Measurements from ENCODE around the gene TRIAP1. TPM values are rescaled to one million over a fixed set of nuclear protein-coding genes. Genes with fewer than 3 reads are reported as not detected.

Gene TRIAP1
- total RNA-seq, 1 donor: 9.4 TPM

DNA sequence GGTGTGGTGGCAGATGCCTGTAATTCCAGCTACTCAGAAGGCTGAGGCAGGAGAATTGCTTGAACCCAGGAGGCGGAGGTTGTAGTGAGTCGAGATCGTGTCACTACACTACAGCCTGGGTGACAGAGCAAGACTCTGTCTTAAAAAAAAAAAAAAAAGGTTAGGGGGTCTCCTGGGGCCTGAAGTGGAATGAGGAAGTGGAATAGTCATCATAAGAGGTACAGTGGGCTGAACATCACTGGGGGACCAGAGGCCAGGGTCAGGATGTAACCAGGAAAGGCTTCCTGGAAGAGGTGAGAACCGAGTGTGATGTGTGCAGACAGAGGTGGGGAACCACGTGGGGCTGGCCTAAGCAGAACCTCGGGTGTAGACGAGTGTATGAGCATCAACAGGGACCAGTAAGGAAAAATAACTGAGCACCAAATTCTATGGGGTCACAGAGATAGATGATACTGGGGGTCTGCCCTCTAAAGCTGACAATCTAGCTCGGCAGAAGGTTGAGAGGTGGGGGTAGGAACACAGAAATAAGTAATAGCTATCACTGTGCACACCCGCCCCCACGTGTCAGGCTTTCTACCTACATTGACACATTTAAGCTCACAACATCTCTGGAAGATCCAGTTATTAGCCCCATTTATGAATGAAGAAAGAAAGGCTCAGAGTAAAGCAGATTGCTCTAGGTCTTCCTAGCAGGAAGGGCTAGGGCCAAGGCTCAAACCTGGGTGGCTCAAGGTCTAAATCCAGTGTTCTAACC, 13.2 kb downstream of the TRIAP1 start:
- DNase-seq (ENCODE audit: low read depth in 2 of 3, low spot score in 2 of 3): no peak

- DNase-seq (ENCODE audit: low read depth in 2 of 3, low spot score in 2 of 3): no peak
Observed at GRCh38 chr12:120429368-120429767, 16.8 kb downstream of the TRIAP1 start.

DNA sequence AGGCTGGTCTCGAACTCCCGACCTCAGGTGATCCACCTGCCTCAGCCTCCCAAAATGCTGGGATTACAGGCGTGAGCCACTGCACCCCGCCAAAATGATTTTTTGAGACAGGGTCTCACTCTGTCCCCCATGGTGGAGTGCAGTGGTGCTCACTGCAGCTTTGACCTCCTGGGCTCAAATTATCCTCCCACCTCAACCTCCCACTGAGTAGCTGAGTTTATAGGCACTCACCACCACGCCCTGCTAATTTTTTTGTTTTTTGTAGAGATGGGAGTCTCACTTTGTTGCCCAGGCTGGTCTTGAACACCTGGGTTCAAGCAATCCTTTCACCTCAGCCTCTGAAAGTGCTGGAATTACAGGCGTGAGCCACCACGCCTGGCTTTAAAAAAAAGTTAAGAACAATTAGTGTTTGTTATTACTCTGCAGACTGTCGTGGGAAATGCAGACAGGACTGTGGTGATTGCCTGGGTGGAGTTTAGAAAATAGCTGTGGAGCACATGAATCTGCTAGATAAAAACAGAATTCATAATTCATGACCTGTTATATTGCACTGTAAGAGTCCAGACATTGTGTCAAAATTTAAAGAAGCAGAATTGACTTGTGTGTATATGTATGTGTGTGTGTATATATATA, 17.5 kb downstream of the TRIAP1 start:
- DNase-seq (ENCODE audit: low read depth in 2 of 3, low spot score in 2 of 3): no peak

DNA sequence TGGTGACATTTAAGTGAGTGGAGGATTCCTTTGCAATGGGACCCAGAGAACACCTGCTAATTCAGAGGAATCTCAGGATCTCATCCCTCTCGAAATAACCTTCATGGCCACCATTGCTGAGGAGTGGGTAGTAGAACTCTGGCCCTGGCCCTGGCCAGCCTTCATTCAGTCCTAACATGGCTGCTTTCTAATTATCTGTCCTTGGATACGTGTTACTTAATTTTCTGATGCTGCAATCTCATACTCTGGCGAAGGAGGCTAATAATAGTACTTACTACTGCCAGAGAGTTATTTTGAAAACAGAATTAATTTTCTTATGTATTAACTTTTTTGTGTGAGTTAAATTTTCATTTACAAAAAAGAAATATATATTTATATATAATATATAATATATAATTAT, 20.4 kb downstream of the TRIAP1 start:
- DNase-seq (ENCODE audit: low read depth in 2 of 3, low spot score in 2 of 3): no peak

DNA sequence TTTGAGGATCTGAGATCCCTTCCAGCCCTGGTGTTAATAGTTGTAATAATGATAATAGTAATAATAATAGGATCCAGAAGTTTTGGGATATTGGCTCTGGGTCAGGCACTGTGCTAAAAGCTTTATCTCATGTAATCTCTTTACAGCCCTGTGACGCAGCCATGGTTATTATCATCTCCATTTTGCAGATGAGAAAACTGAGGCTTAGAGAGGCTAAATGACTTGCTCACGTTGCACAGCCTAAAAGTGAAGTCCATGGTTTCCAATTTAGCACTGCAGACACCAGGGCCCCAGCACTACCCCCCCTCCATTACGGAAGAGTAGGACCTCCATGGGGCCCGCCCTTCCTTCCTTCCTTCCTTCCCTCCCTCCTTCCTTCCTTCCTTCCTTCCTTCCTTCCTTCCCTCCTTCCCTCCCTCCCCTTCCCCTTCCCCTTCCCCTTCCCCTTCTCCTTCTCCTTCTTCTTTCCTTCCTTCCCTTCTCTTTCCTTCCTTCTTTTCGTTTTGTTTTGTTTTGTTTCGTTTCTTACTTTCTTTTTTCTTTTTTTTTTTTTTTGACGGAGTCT, 23.2 kb downstream of the TRIAP1 start:
- DNase-seq (ENCODE audit: low read depth in 2 of 3, low spot score in 2 of 3): no peak

DNA sequence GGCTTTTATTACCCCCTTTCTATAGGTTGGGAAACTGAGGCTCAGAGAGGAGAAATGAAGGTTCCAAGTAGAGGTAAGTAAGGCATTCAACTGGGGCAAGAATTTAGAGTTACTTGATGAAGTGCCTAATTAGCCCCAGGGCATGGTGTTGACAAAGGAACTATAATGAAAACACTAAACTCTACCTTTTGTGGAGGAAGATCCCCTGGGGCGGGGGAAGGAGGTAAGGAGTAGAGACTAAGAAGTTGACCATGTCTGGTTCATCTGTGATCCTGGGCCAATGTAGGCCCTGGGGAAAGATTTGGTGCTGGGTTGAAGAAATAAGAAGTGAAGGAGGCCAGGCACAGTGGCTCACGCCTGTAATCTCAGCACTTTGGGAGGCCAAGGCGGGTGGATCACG, 24.5 kb downstream of the TRIAP1 start:
- no peak for DNase-seq (ENCODE audit: low read depth in 2 of 3, low spot score in 2 of 3)

DNA sequence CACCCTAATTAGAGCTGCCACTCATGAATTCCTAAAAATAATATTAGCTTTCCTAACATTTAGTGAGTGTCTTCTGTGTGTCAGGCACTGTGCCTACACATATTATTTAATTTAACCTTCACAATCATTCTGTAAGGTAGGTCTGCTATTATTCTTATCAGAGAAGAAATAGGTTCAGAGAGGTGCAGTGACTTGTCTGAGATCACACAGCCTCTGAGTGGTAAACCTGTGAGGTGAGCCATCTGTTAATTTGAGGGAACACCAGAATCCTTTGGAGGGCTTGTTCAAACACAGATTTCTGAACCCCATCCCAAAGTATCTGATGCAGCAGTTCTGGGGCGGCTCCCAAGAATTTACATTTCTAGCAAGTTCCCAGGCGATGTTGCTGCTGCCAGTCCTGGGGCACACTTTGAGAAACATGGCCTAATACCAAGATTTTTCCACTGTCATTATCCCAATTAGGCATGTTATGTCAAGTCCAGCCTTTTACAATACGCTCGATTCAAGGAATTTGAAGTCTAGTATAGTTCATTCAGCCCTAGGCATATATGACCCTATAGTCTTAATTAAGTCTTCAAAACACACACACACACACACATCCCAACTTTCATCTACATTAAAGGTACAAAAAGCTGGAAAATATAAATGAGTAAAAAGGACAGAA, 28.1 kb downstream of the TRIAP1 start:
- no peak for DNase-seq (ENCODE audit: low read depth in 2 of 3, low spot score in 2 of 3)

GRCh38 chr12:120416490-120417216, 29.5 kb downstream of the TRIAP1 start:
- DNase-seq (ENCODE audit: low read depth in 2 of 3, low spot score in 2 of 3): no peak

DNA sequence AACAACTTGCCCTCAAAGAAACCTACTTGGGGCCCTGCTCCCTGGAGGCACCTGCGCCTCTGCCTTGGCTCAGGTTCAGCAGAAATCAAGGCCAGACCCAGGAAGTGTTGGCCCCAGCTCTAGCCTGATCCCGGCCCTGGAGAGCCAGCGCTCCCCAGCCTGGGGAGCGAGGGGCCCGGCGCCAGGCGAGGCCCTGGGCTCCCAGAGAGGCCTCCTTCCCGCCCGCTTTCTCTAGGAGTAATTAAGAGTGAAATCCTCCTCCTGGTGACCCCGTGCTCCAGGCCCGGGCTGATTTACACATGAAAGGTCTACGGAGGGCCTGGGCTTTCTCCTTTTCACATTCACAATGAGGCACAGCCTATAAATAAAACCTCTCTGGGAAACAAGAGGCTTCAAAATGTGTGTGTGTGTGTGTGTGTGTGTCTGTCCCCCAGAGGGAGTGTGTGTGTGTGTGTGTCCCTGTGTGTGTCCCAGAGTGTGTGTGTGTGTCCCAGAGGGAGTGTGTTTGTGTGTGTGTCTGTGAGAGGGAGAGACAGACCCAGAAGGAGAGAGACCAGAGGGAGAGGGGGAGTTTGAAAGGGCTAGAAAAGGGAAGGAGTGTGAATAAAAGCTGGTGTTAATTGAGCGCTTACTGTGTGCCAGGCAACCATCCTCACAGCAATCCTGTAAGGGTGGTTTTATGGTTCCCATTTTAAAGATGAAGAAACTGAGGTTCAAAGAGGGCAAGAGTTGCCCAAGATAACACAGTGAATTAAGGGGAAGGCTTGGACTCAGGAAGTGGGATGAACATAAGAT, 32.1 kb downstream of the TRIAP1 start:
- no peak for DNase-seq (ENCODE audit: low read depth in 2 of 3, low spot score in 2 of 3)

GRCh38 chr12:120412421-120412820, 33.8 kb downstream of the TRIAP1 start:
- no peak for DNase-seq (ENCODE audit: low read depth in 2 of 3, low spot score in 2 of 3)

DNA sequence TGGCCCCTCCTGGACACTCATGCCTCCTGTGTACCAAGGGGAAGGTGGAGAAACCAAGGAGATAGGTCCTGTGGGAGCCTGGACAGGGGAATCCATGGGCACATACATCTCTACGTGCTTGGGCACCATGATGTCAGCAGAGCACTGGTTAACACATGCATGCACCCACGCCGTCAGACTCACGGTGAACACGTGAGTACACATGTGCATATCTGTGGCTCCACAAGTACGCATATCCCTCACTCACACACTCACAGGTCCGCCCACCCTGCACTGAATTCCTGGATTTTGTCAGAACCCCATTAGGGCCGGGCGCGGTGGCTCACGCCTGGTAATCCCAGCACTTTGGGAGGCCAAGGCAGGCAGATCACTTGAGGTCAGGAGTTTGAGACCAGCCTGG, 37.4 kb downstream of the TRIAP1 start:
- no peak for DNase-seq (ENCODE audit: low read depth in 2 of 3, low spot score in 2 of 3)

DNA sequence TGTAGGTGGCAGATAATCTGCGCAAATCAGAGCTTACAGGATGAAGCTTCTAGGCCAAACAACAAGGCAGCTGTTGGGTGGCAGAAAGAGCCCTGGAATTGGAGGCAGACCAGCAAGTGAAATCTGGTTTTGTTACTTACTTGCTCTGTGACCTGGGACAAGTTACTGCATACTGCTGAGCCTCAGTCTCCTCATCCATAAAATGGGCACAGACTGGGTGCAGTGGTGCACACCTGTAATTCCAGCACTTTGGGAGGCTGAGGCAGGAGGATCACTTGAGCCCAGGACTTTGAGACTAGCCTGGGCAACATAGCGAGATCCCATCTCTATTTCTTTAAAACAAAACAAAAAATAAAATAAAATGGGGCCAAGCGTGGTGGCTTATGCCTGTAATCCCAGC, 39.6 kb downstream of the TRIAP1 start:
- no peak for DNase-seq (ENCODE audit: low read depth in 2 of 3, low spot score in 2 of 3)

GRCh38 chr12:120406069-120406468, 40.1 kb downstream of the TRIAP1 start:
- DNase-seq (ENCODE audit: low read depth in 2 of 3, low spot score in 2 of 3): no peak

DNA sequence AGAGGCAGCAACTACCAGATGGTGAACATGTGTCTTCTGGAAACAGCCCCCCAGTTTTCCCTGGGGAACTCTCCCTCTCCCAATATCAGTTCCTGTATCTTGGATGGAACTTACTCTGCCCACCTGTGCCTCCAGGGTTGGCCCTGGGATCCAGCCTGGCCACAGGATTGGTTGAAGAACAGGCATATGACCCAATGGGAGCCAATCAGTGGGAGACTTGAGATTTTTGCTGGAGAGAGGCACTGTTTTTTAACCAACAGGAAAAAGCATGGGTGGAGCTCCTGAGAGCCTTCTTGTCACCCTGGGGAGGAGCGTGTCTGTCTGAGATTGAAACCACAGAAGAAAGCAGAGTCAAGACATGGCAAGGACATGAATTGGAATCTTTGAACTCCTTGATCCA, 41.9 kb downstream of the TRIAP1 start:
- no peak for DNase-seq (ENCODE audit: low read depth in 2 of 3, low spot score in 2 of 3)

DNA sequence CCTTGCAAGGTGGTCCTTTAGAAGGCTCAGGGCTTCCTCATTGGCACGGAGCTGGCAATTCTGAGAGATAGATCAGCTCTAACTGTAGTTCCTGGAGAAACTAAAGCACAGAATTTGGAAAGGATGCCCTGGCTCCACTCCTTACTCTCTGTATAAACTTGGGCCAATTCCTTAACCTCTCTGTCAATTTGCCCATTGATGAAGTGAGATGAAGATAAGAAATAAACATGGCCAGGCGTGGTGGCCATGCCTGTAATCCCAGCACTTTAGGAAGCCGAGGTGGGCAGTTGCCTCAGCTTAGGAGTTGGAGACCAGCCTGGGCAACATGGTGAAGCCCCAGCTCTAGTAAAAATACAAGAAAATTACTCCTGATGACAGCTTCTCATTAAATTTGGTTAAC, 42.3 kb downstream of the TRIAP1 start:
- no peak for DNase-seq (ENCODE audit: low read depth in 2 of 3, low spot score in 2 of 3)

DNA sequence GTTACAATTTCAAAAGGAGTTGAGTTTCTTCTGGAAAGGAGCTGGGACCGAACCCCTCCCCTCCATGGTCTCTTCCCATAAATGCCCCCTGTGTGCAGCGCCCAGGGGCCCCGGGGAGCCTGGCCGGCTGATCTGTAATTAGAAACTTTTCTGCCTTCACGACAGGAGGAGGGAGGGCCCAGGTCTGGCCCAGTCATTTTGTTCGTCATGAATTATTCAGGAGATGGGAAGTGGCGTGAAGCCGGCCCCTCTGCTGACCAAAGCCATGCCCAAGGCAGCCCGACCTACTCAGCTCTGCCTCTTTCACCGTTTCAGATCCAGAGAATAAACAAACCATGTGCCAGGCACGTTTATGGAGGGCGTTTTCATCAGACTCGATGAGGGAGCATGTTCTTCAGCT, 44.0 kb downstream of the TRIAP1 start:
- DNase-seq (ENCODE audit: low read depth in 2 of 3, low spot score in 2 of 3): no peak

DNA sequence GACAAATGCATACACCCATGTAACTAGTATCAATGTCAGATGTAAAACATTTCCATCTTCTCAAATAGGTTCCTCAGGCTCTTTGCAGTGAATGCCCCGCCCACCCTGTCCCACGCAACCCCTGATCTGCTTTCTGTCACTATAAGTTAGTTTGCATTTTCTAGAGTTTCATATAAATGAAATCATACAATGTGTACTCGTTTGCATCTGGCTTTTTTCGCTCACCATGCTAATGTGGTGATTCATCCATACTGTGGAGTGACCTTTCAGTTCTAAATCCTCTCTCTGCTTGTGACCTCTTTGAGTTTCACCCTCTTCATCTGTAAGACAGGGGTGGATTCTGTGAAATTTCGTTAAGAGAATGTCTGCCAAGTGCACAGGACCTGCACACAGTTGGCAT, 46.7 kb downstream of the TRIAP1 start:
- DNase-seq (ENCODE audit: low read depth in 2 of 3, low spot score in 2 of 3): no peak

DNA sequence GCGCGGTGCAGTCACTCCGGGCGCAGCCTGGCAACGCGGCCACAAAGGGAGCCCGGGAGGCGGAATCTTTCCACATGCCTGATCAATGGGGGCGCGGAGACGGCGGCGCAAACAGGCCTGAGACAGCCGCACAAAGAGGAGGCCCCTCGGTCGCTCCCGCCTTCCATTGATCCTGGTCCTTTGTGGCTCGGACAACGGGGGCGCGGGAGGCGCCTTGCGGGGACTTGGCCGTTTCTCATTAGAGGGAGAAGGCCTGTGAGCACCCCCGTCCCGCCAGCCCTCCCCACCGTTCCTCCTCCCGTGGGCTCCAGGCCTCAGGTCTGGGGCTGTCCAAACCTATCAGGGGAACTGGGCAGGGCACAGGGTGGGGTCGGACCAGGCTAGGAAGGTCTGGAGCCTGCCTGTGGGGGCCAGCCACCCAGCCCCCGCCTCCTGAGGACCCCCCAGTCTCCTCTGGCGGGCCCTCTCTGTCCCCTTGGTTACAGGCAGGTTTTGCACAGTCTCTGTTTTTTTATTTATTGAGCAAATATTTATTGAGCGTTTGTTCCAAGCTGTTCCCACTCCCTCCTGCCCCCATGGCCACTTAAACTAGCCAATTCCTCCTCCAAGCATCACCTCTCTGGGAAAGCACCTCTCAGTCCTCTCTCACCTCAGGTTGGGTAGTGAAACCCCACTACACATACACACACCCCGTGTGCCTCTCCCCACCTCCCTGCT, 48.2 kb downstream of the TRIAP1 start:
- DNase-seq (ENCODE audit: low read depth in 2 of 3, low spot score in 2 of 3): no peak

DNA sequence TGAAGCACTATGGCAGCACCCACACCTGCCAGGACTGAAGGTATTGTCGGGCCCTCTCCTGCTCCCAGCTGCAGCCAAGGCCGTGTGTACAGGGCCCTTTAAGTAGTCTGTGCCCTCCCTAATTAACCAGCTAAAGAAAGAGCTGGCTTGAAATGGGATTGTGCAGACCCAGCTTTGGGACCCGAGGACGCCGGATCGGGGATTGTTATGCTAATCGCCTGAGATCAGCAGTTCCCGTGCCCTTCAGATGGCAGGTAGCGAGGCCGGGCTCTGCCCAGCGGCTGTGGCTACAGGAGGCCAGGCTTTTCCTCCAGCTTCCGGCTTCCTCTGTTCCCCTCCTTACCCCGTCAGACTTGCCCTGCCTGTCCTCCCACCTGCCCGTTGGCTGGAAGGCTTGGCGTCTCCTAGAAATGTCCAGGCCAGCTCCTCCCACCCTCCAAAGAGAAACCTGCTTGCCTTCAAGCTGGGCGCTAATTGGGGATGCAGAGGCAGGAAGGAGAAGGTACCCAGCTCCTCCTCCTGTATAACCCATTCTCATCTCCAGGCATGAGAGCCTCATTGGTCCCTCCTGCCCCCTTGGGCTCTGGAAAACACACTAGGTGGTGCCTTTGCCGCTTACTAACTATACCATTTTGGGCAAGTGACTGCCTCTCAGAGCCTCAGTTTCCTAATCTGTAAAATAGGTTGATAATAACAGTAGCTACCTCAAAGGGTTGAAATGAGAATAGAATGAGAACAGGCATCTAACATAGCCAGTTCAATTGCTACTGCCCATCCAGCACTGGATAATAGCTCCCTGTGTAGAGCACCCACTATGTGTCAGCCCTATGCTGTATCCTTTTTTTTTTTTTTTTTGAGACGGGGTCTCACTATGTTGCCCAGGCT, 51.5 kb downstream of the TRIAP1 start:
- DNase-seq (ENCODE audit: low read depth in 2 of 3, low spot score in 2 of 3): no peak
